MCF 10A (cell line): ENCODE results near the gene PRSS50. TPM values are rescaled to one million over a fixed set of nuclear protein-coding genes. Genes with fewer than 3 reads are reported as not detected.
A peak's percentile ranks its signal among the peaks of the same experiment; 100 is the strongest.

Experiments used
- BruUV-seq: library from RNA; stranded (reverse); fragments of 400-500 nt; replicated peaks from 2 replicates; lab custom pipeline; 2021; lab: Mats Ljungman, UMichigan
- CTCF ChIA-PET: fragments of 300-600 bp; sonication (Branson Sonifier 250); formaldehyde crosslinking; extraction: SDS; loops from one replicate; lab custom pipeline; 2021; ENCODE audit warnings: antibody characterized with exemption, inconsistent platforms; lab: Yijun Ruan, JAX
- POLR2A ChIA-PET: fragments of 300-600, 350-650 bp; sonication (Branson Sonifier 250); formaldehyde crosslinking; extraction: SDS; loops from one replicate; lab custom pipeline; 2020; ENCODE audit warnings: antibody characterized with exemption, inconsistent platforms; lab: Yijun Ruan, JAX
- DNase-seq: peaks from one replicate; pipeline ENCODE4 v3.0.0-alpha.2; 2018; ENCODE audit not compliant: unreplicated experiment
- H3K27ac Mint-ChIP-seq: one replicate; pipeline ENCODE4 v1.8.0; 2022; ENCODE audit warnings: mild to moderate bottlenecking, low read depth, mixed read lengths; ENCODE audit not compliant: unreplicated experiment
- H3K27me3 Mint-ChIP-seq: one replicate; pipeline ENCODE4 v1.8.0; 2022; ENCODE audit warnings: mixed read lengths; ENCODE audit not compliant: insufficient read depth, unreplicated experiment
- H3K36me3 Mint-ChIP-seq: one replicate; pipeline ENCODE4 v1.8.0; 2022; ENCODE audit warnings: mild to moderate bottlenecking, moderate library complexity, mixed read lengths; ENCODE audit not compliant: insufficient read depth, unreplicated experiment
- H3K4me1 Mint-ChIP-seq: one replicate; pipeline ENCODE4 v1.8.0; 2022; ENCODE audit warnings: mixed read lengths; ENCODE audit not compliant: insufficient read depth, unreplicated experiment
- H3K4me3 Mint-ChIP-seq: one replicate; pipeline ENCODE4 v1.8.0; 2022; ENCODE audit warnings: mild to moderate bottlenecking, moderate library complexity, mixed read lengths; ENCODE audit not compliant: unreplicated experiment
- H3K9me3 Mint-ChIP-seq: one replicate; pipeline ENCODE4 v1.8.0; 2022; ENCODE audit warnings: mixed read lengths; ENCODE audit not compliant: unreplicated experiment
- intact Hi-C: fragments of 100-400 bp; cut with micrococcal nuclease; formaldehyde crosslinking; loops from 2 replicates; pipeline ENCODE4 v1.14.1; 2022
- total RNA-seq: library from RNA; stranded (reverse); gene quantifications from 2 replicates; pipeline ENCODE4 v1.2.3, GENCODE V29; 2022
- TF ChIP-seq, protein P1 (sequence below): fragments of 200-600 bp; IDR thresholded peaks from one replicate; pipeline ENCODE4 v1.8.0; 2022; ENCODE audit warnings: antibody characterized with exemption, mild to moderate bottlenecking; ENCODE audit not compliant: unreplicated experiment

The PRSS50 gene
- total RNA-seq, 1 experiment from 2014 or later, result not detected

DNA sequence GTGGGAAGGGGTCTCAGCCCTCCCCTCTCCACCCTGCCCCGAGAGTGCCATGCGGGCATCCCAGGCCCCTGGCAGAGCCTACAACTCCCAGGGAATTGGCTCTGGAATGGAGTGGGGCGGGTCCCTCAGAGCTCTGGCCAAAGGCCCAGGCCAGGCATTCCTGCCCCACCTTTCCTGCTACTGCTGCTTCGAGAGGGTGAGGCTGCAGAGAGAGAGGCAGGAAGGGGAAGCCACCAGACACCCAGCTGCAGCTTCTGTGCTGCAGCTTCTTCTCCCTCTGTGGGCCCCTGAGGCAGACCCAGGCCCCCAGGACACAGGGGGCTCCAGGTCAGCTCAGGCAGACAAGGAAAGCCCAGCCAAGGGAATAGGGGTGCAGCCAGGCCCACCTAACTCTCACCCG lies 26.9 kb downstream of the PRSS50 start:
- Mint-ChIP-seq H3K27ac (peak overlapping the region; percentile 94), H3K4me1 (peaks cover 45% of the 10 kb centered on the region), H3K36me3 (peaks cover 8% of the 10 kb centered on the region), H3K9me3 (no peaks in the 10 kb centered on the region), H3K4me3 (peak overlapping the region; percentile 55), H3K27me3 (no peaks in the 10 kb centered on the region)
- CTCF ChIA-PET, result interaction anchor here (0.6 to 3.1 kb wide), 4 partner anchors 202 to 511 kb away, joined by 3 to 18 read pairs (median 4); no protein-coding TSS in a partner anchor
- TF ChIP-seq, protein P1, sequence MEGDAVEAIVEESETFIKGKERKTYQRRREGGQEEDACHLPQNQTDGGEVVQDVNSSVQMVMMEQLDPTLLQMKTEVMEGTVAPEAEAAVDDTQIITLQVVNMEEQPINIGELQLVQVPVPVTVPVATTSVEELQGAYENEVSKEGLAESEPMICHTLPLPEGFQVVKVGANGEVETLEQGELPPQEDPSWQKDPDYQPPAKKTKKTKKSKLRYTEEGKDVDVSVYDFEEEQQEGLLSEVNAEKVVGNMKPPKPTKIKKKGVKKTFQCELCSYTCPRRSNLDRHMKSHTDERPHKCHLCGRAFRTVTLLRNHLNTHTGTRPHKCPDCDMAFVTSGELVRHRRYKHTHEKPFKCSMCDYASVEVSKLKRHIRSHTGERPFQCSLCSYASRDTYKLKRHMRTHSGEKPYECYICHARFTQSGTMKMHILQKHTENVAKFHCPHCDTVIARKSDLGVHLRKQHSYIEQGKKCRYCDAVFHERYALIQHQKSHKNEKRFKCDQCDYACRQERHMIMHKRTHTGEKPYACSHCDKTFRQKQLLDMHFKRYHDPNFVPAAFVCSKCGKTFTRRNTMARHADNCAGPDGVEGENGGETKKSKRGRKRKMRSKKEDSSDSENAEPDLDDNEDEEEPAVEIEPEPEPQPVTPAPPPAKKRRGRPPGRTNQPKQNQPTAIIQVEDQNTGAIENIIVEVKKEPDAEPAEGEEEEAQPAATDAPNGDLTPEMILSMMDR, result no peak
- intact Hi-C loops, result no loop called here
- POLR2A ChIA-PET, result interaction anchor here (0.7 to 3.7 kb wide), 11 partner anchors 9 to 1112 kb away, joined by 3 to 27 read pairs (median 6); partner anchors contain the start of genes DHX30 and NBEAL2
- peak; percentile 78 for DNase-seq
- BruUV-seq, result no TSS peak

DNA sequence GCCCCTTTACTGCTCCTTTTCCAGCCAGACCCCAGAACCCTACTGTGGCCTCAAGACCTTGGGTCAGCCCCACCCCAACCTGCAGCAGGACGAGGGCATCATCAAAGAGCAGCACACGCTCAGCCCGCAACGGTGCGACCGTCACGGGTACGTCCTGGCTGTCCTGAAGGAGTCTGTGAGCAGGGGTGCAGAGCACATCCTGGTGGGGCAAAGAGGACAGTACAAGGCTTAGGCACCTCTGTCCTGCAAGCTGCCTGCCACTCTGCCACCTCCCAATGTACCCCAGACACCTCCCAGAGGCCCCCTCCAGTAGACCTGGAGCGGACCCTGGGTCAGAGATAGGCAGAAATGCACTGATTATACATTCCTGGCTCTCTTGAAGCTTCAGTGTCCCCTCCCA lies 32.2 kb downstream of the PRSS50 start:
- no peaks in the 10 kb centered on the region for H3K9me3 Mint-ChIP-seq
- POLR2A ChIA-PET, result no interaction called here
- intact Hi-C loops, result no loop called here
- BruUV-seq, result no TSS peak
- CTCF ChIA-PET, result no interaction called here
- H3K36me3 Mint-ChIP-seq, result peaks cover 35% of the 10 kb centered on the region
- no peak for DNase-seq
- peaks cover 9% of the 10 kb centered on the region for H3K4me1 Mint-ChIP-seq
- no peak overlapping the region for H3K27ac Mint-ChIP-seq
- no peak overlapping the region for H3K4me3 Mint-ChIP-seq
- TF ChIP-seq, protein P1, result no peak
- H3K27me3 Mint-ChIP-seq, result no peaks in the 10 kb centered on the region

DNA sequence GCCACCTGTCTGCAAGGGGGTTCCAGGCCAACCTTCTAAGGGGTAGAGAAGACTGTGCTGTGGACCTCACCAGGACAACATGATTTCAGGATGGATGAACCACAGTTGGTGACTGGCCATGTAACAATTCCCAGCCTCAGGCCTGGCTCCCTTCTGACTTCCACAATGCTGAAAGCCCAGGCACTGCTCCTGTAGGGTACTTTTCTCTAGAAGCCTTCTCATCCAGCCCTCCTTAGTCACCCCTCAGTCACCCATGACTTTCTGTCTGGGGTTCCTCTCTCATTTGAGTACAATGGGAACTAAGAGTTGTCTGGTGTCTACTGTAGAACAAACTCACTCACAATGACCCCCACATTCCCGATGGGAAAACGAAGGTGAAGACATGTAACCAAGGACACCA lies 32.8 kb downstream of the PRSS50 start:
- TF ChIP-seq, protein P1, result no peak
- Mint-ChIP-seq H3K4me1 (peaks cover 4% of the 10 kb centered on the region), H3K27ac (no peak overlapping the region), H3K9me3 (no peaks in the 10 kb centered on the region), H3K36me3 (peaks cover 41% of the 10 kb centered on the region), H3K27me3 (no peaks in the 10 kb centered on the region), H3K4me3 (no peak overlapping the region)
- CTCF ChIA-PET, result no interaction called here
- no peak for DNase-seq
- no TSS peak for BruUV-seq
- POLR2A ChIA-PET, result no interaction called here
- intact Hi-C loops, result no loop called here

DNA sequence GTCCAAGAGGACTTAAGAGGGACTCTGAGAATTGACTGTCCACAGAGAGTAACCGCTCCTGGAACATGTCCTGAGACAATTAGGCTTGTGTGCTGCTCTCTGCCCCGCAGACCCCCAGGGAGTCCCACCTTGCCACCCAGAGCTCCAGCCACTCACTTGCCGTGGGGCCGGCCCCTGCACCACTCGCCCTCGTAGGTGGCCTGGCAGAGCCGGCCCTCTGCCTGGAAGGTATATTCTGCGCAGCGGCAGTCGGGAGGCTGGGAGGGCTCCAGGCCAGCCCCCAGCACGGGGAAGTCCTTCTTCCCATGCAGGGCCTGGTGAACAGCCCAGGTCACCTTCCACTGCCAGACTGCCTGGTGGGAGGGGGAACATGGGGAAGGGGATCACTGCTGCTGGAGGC lies 34.7 kb downstream of the PRSS50 start:
- H3K27me3 Mint-ChIP-seq, result no peaks in the 10 kb centered on the region
- peaks cover 45% of the 10 kb centered on the region for H3K36me3 Mint-ChIP-seq
- H3K4me3 Mint-ChIP-seq, result no peak overlapping the region
- no peak overlapping the region for H3K27ac Mint-ChIP-seq
- intact Hi-C loops, result no loop called here
- POLR2A ChIA-PET, result interaction anchor here (1.8 kb wide), 1 partner anchor 8 kb away, joined by 6 read pairs; no protein-coding TSS in a partner anchor
- TF ChIP-seq, protein P1, result no peak
- CTCF ChIA-PET, result interaction anchor here (0.7 kb wide), 1 partner anchor 237 kb away, joined by 3 read pairs; no protein-coding TSS in a partner anchor
- no peaks in the 10 kb centered on the region for H3K9me3 Mint-ChIP-seq
- no peak for DNase-seq
- BruUV-seq, result no TSS peak
- H3K4me1 Mint-ChIP-seq, result no peaks in the 10 kb centered on the region
